ENCODE results near the gene DTX1.

GRCh38 chr12:113134521-113134951, 78.0 kb downstream of the DTX1 start:
- TF ChIP-seq YY1 (tag by site-specific recombination; IDR thresholded peaks at IDR 0.05) (no peak), BCL11A (tag by site-specific recombination; IDR thresholded peaks at IDR 0.05; ENCODE audit: low read depth) (no peak)

Measured in HEK293 (cell line).